Osteocyte (in vitro differentiated cells): ENCODE results near the gene TRAK2. TPM values are rescaled to one million over a fixed set of nuclear protein-coding genes. Genes with fewer than 3 reads are reported as not detected.

ENCODE experiments used
- DNase-seq: peaks from one replicate; pipeline ENCODE4 v3.0.0; 2021; ENCODE audit warnings: mixed read lengths; ENCODE audit not compliant: unreplicated experiment; ENCODE audit errors: extremely low spot score
- H3K27ac Mint-ChIP-seq: one replicate; pipeline ENCODE4 v1.8.0; 2021; ENCODE audit warnings: mild to moderate bottlenecking, mixed read lengths; ENCODE audit not compliant: unreplicated experiment
- H3K27me3 Mint-ChIP-seq: one replicate; pipeline ENCODE4 v1.8.0; 2021; ENCODE audit warnings: mixed read lengths; ENCODE audit not compliant: unreplicated experiment
- H3K36me3 Mint-ChIP-seq: one replicate; pipeline ENCODE4 v1.8.0; 2021; ENCODE audit warnings: mixed read lengths; ENCODE audit not compliant: unreplicated experiment
- H3K4me1 Mint-ChIP-seq: one replicate; pipeline ENCODE4 v1.8.0; 2021; ENCODE audit warnings: mixed read lengths; ENCODE audit not compliant: unreplicated experiment
- H3K4me3 Mint-ChIP-seq: one replicate; pipeline ENCODE4 v1.8.0; 2021; ENCODE audit warnings: mild to moderate bottlenecking, moderate library complexity, mixed read lengths; ENCODE audit not compliant: unreplicated experiment
- H3K9me3 Mint-ChIP-seq: one replicate; pipeline ENCODE4 v1.8.0; 2021; ENCODE audit warnings: mixed read lengths; ENCODE audit not compliant: unreplicated experiment
- CTCF ChIP-seq: fragments of 200-600 bp; sonication (generic); IDR thresholded peaks from 2 replicates; pipeline ENCODE4 v1.5.0; 2021; ENCODE audit warnings: antibody characterized with exemption, mild to moderate bottlenecking, moderate library complexity
- total RNA-seq: library from RNA; stranded (reverse); gene quantifications from 2 replicates; pipeline ENCODE4 v1.2.1, GENCODE V29; 2021

The TRAK2 gene
- total RNA-seq, 1 donor from 2014 or later, result 38.7 TPM

GRCh38 chr2:201361078-201361733, 90.1 kb downstream of the TRAK2 start:
- peaks cover 5% of the 10 kb centered on the region for H3K9me3 Mint-ChIP-seq
- TF ChIP-seq CTCF, result no peak
- H3K27me3 Mint-ChIP-seq, result no peaks in the 10 kb centered on the region
- H3K4me1 Mint-ChIP-seq, result peaks cover 10% of the 10 kb centered on the region
- H3K4me3 Mint-ChIP-seq, result no peak overlapping the region
- peaks cover 27% of the 10 kb centered on the region for H3K36me3 Mint-ChIP-seq
- DNase-seq, result no peak
- no peak overlapping the region for H3K27ac Mint-ChIP-seq

GRCh38 chr2:201360256-201360655, 91.0 kb downstream of the TRAK2 start:
- no peak overlapping the region for H3K4me3 Mint-ChIP-seq
- H3K27ac Mint-ChIP-seq, result no peak overlapping the region
- no peaks in the 10 kb centered on the region for H3K27me3 Mint-ChIP-seq

DNA sequence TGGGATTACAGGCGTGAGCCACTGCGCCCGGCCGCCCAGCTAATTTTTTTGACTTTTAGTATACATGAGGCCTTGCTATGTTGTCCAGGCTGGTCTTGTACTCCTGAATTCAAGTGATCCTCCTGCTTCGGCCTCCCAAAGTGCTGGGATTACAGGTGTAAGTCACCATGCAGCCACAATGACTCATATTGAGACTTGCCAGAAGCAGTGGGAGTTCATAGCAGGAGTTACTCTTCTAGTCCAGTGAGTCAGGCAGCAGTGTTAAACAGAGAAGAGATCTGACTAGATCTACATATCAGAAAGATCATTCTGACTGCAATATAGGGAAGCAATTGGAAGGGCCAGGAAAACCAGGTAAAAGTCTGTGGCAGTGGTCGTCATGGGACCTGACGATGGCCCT, 92.6 kb downstream of the TRAK2 start:
- no peaks in the 10 kb centered on the region for H3K27me3 Mint-ChIP-seq
- no peak overlapping the region for H3K4me3 Mint-ChIP-seq
- peaks cover 19% of the 10 kb centered on the region for H3K36me3 Mint-ChIP-seq
- peaks cover 10% of the 10 kb centered on the region for H3K4me1 Mint-ChIP-seq
- DNase-seq, result no peak
- H3K9me3 Mint-ChIP-seq, result no peaks in the 10 kb centered on the region
- no peak for TF ChIP-seq CTCF
- H3K27ac Mint-ChIP-seq, result no peak overlapping the region

More at GRCh38 chr2:201360256-201360655, 91.0 kb downstream of the TRAK2 start:
- H3K36me3 Mint-ChIP-seq, result peaks cover 27% of the 10 kb centered on the region
- peaks cover 5% of the 10 kb centered on the region for H3K9me3 Mint-ChIP-seq
- TF ChIP-seq CTCF, result no peak
- H3K4me1 Mint-ChIP-seq, result peaks cover 10% of the 10 kb centered on the region
- no peak for DNase-seq

DNA sequence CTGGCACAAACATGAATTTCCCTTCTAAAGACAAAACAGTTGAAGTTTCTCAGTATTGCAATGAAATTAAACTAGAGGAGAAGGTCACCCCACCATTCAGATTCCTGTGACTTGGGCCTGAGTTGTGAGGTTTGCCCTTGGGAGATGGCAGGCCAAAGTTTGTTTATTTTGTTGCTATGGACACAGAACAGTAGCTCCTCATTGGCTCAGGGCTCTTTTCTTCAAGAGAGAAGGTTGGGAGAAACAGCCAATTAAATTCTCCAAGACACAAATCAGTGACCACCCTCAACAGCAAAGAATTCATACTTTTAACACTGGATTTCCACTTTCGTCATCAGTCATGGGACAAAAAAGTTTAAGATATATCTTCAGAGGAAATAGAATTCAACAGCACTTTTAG, 94.0 kb downstream of the TRAK2 start, which contains the start of gene FLACC1:
Gene FLACC1 (minus strand): TSS at position 125 of the 400 bp plus-strand sequence. CDS start 5,941 bp downstream, outside the sequence.
- Mint-ChIP-seq H3K4me1 (peaks cover 10% of the 10 kb centered on the region), H3K27ac (peak within 1 kb of the TSS; percentile 82), H3K4me3 (no peak within 1 kb of the TSS), H3K9me3 (no peaks in the 10 kb centered on the region), H3K36me3 (peaks cover 13% of the 10 kb centered on the region), H3K27me3 (no peaks in the 10 kb centered on the region)
- no peak for DNase-seq
- no peak for TF ChIP-seq CTCF

- H3K27me3 Mint-ChIP-seq, result no peaks in the 10 kb centered on the region
- H3K27ac Mint-ChIP-seq, result no peak overlapping the region
- peaks cover 10% of the 10 kb centered on the region for H3K4me1 Mint-ChIP-seq
- no peak for DNase-seq
- H3K4me3 Mint-ChIP-seq, result no peak overlapping the region
- no peaks in the 10 kb centered on the region for H3K9me3 Mint-ChIP-seq
- H3K36me3 Mint-ChIP-seq, result no peaks in the 10 kb centered on the region
- TF ChIP-seq CTCF, result no peak
These were observed 98.1 kb downstream of the TRAK2 start for GRCh38 chr2:201353116-201353515.
